Non-pigmented ciliary epithelial cell (primary cell): ENCODE measurements around the gene TRIM8.

Source experiments
- DNase-seq: peaks from one replicate; pipeline ENCODE4 v3.0.0-alpha.2; 2010; ENCODE audit warnings: low read depth

Gene TRIM8

GRCh38 chr10:102701796-102702195 lies 57.5 kb downstream of the TRIM8 start:
- no peak for DNase-seq

DNA sequence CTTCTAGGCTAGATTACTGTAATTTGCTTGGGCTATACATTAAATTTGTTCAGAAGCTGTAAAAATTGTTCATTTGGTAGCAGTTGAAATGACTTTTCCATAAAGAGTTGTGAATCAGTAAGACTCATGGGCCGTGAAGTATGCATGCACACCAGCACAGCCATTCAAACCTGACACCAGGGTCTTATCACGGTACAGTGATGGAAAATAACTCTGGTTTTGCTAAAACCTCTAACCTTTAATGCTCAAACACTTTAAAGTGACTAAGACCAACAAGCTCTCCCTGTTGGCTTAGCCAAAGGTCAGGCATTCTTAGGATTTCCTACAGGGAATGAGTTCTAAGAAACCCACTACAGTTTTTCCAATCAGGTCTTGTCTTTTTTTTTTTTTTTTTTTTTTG lies 58.5 kb downstream of the TRIM8 start:
- DNase-seq = no peak

GRCh38 chr10:102704915-102705314 lies 60.6 kb downstream of the TRIM8 start:
- peak; percentile 72 for DNase-seq

DNA sequence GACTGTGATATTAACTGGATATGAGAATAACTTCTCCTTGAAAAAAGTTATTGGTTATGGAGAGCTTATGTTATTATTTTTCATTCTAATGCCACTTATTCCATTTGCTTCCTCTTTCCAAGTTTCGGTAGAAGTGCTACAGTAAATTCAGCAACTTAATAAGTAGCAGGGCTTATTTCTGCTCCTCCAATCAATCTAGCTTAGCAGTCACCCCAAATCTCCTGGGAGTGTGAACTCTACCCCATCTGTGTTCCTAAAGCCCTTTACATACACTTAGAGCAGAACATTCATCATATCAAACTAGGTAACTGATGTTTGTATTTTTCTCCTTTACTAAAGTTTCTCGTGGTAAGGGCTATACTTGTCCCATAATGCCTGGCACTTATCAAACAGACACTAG lies 61.3 kb downstream of the TRIM8 start:
- no peak for DNase-seq
